Measurements from ENCODE around the gene RASSF5.

DNA sequence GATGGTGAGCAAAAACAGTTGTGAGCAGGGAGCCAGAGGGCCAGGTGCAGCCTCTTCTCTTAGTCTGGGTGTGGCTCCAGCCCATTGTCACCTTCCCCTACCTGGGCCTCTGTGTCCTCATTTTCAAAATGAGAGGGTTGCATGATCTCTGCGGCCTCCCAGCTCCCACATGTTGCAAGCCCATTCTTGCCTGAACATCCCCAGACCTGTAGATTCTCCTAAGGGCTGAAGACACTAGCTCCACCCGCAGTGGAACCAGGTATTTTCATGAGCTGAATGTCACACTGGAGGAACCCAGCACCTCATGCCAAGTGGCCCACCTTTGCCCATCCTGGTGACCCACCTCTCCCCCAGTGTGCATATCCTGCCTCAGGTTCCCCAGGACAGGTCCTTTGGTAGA is 24.7 kb upstream of the RASSF5 start:
- TF ChIP-seq, protein P1, sequence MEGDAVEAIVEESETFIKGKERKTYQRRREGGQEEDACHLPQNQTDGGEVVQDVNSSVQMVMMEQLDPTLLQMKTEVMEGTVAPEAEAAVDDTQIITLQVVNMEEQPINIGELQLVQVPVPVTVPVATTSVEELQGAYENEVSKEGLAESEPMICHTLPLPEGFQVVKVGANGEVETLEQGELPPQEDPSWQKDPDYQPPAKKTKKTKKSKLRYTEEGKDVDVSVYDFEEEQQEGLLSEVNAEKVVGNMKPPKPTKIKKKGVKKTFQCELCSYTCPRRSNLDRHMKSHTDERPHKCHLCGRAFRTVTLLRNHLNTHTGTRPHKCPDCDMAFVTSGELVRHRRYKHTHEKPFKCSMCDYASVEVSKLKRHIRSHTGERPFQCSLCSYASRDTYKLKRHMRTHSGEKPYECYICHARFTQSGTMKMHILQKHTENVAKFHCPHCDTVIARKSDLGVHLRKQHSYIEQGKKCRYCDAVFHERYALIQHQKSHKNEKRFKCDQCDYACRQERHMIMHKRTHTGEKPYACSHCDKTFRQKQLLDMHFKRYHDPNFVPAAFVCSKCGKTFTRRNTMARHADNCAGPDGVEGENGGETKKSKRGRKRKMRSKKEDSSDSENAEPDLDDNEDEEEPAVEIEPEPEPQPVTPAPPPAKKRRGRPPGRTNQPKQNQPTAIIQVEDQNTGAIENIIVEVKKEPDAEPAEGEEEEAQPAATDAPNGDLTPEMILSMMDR (optimal IDR thresholded peaks at IDR 0.05 in 1 of 3, IDR thresholded peaks at IDR 0.05 in 1 of 3, conservative IDR thresholded peaks at IDR 0.05 in 1 of 3; ENCODE audit: extremely low read depth in 1 of 3, insufficient read depth in 2 of 3, low read length in 3 of 3) = peak in 1 of 3 experiments; percentile 7
- TF ChIP-seq EZH2 (IDR thresholded peaks at IDR 0.05; ENCODE audit: low read length) = no peak

All from keratinocyte (primary cell).